ENCODE measurements around the gene P2RX7.
"Not testable (repeated sequence)": the region's sequence is repeated elsewhere in the genome, so short reads cannot be mapped to it uniquely, and the experiment has no call there.

Gene P2RX7

GRCh38 chr12:121158728-121159351 is 26.2 kb downstream of the P2RX7 start:
- DNase-seq (ENCODE audit: low read depth in 1 of 2, low spot score in 1 of 2); H3K27me3 ChIP-seq (ENCODE audit: insufficient read depth, poor library complexity, severe bottlenecking); H3K27ac ChIP-seq (replicated peaks); H3K4me3 ChIP-seq (replicated peaks; ENCODE audit: insufficient read depth, low read length): not testable (repeated sequence)

GRCh38 chr12:121159467-121160307 is 27.0 kb downstream of the P2RX7 start:
- Histone ChIP-seq H3K27ac (replicated peaks) (no peak overlapping the region), H3K27me3 (ENCODE audit: insufficient read depth, poor library complexity, severe bottlenecking) (no peaks in the 10 kb centered on the region), H3K4me3 (replicated peaks; ENCODE audit: insufficient read depth, low read length) (no peak overlapping the region)
- peak in 1 of 2 experiments; percentile 12 for DNase-seq (ENCODE audit: low read depth in 1 of 2, low spot score in 1 of 2)
- TF ChIP-seq SPI1 (IDR thresholded peaks at IDR 0.05; ENCODE audit: borderline replicate concordance, low read depth) (peak; percentile 85), POLR2AphosphoS5 (IDR thresholded peaks at IDR 0.05; ENCODE audit: low read depth) (no peak)

GRCh38 chr12:121162384-121162783 is 29.7 kb downstream of the P2RX7 start:
- H3K27me3 ChIP-seq (ENCODE audit: insufficient read depth, poor library complexity, severe bottlenecking): no peaks in the 10 kb centered on the region
- TF ChIP-seq GABPA (IDR thresholded peaks at IDR 0.05; ENCODE audit: low read depth) (no peak), REST (IDR thresholded peaks at IDR 0.05; ENCODE audit: insufficient replicate concordance, low read depth) (no peak), SPI1 (IDR thresholded peaks at IDR 0.05; ENCODE audit: borderline replicate concordance, low read depth) (no peak), POLR2AphosphoS5 (IDR thresholded peaks at IDR 0.05; ENCODE audit: low read depth) (no peak), CTCF (IDR thresholded peaks at IDR 0.05; ENCODE audit: insufficient read depth, low read length) (no peak)
- H3K27ac ChIP-seq (replicated peaks): no peak overlapping the region
- no peak overlapping the region for H3K4me3 ChIP-seq (replicated peaks; ENCODE audit: insufficient read depth, low read length)
- no peak for DNase-seq (ENCODE audit: low read depth in 1 of 2, low spot score in 1 of 2)

- H3K27ac ChIP-seq (replicated peaks): no peak overlapping the region
- H3K4me3 ChIP-seq (replicated peaks; ENCODE audit: insufficient read depth, low read length): no peak overlapping the region
- DNase-seq (ENCODE audit: low read depth in 1 of 2, low spot score in 1 of 2): no peak
- TF ChIP-seq POLR2AphosphoS5 (IDR thresholded peaks at IDR 0.05; ENCODE audit: low read depth) (no peak), REST (IDR thresholded peaks at IDR 0.05; ENCODE audit: insufficient replicate concordance, low read depth) (no peak), SPI1 (IDR thresholded peaks at IDR 0.05; ENCODE audit: borderline replicate concordance, low read depth) (no peak), GABPA (IDR thresholded peaks at IDR 0.05; ENCODE audit: low read depth) (no peak), CTCF (IDR thresholded peaks at IDR 0.05; ENCODE audit: insufficient read depth, low read length) (no peak)
- no peaks in the 10 kb centered on the region for H3K27me3 ChIP-seq (ENCODE audit: insufficient read depth, poor library complexity, severe bottlenecking)
These were observed 30.3 kb downstream of the P2RX7 start for GRCh38 chr12:121162985-121163384.

GRCh38 chr12:121164839-121165238 is 32.2 kb downstream of the P2RX7 start:
- not testable (repeated sequence) for H3K4me3 ChIP-seq (replicated peaks; ENCODE audit: insufficient read depth, low read length); DNase-seq (ENCODE audit: low read depth in 1 of 2, low spot score in 1 of 2); H3K27ac ChIP-seq (replicated peaks); H3K27me3 ChIP-seq (ENCODE audit: insufficient read depth, poor library complexity, severe bottlenecking)

Measured in HL-60 (cell line).